C1 segment of cervical spinal cord (tissue), 14 donors: ENCODE measurements around the gene MBNL3.
"Not testable (repeated sequence)": the region's sequence is repeated elsewhere in the genome, so short reads cannot be mapped to it uniquely, and the experiment has no call there.

Experiments
- DNase-seq, 14 donors: peaks; one replicate each; lab custom pipeline; 2025; lab: John Stamatoyannopoulos, UW

Gene MBNL3

DNA sequence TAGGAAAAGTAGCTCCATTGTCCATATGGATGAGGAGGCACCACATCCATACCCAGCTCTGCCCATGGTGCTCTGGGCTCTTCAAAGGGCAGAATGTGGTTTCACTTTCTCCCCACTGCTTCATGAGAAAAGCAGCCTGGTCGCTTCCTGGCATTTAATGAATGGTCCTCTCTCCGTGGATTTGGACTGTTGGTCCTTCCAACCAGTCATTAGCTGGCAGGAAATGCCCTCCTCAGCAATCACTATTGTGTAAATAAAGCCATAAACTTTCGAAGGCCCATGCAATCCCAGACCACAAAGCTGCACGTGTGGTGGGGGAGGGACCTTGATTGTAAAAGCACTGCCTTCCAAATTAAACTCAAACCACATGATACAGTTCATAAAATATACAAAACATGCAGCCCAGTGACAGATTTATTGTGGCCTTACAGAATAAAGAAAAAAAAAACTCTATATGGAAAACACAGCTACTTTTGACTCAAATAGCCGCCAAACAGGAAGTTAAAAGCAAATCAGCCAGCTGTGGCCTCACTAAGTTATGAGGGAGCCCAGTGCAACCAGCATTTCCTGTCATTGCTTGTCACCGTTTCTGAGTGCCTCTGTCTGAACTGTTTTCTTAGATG lies 8.1 kb downstream of the MBNL3 start:
- peak in 5 of 14 donors; percentile 4 to 35 (median 22) for DNase-seq

DNA sequence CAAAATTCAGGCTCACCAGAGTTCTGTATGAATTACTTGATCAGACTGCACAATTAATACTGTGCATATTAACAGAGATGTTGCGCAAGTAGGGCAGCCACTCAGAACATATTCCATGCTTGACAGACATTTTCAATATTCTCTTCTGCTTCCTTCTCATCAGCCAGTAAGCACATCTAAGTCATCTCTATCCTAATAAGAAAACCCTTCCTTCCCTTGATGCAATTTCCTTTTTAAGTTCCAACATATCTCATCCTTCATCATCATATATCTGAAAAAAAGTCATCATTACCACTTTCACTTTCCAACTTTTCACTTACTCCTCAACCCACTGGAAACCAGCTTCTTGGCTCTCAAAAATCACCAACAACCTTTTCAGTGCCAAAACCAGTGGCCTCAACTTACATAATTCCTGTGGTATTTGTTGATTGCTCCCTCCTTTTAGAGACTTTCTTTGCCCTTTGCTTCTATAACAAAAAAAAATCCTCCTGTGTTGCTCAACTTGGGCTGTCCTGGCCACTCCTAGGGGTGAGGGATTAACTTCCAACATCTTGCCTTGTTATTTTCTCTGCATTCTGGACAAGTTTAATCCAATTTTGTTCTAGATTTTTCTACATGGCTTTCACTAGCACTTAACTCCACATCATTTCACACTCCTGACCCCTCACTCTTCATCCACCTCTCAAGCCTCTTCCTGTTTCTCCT lies 14.1 kb downstream of the MBNL3 start:
- no peak for DNase-seq

DNA sequence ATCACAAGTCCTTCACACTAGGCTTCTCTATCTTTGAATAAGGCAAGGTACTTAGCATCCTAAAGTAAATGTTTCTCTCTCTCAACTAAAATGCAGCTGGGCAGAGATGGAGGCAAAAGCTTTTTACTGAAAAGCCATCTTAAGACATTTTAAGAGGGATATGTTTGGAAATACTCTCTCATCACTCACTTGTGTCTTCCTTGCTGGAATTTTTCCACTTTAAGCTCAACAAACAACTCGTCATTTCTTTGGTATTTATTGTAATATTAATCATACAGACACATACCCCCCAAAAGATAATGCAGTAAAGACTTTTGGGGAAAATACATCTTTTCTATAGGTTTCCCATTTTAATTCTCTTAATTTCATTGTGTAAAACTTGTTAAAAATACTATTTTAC lies 16.4 kb downstream of the MBNL3 start:
- no peak for DNase-seq

- no peak for DNase-seq
Measured at GRCh38 chrX:132470831-132471230, 18.0 kb downstream of the MBNL3 start.

DNA sequence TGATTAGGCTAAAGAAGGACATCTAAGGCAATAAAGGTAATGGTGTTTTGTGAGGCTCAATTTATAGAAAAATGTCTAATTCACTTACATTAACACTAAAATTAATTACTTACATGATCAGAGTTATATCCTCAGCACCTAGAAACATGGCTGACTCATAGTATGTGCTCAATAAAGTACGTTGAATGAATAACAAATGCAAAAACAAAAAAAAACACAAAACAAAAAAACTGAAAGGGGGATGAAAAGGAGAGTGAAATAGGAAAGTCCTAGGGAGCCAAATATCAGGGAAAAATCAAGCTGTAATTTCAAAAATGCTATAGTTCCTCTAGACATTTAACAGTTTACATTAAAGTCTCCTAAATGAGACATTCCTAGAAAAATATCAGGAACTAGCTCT lies 18.7 kb downstream of the MBNL3 start:
- DNase-seq, result no peak

DNA sequence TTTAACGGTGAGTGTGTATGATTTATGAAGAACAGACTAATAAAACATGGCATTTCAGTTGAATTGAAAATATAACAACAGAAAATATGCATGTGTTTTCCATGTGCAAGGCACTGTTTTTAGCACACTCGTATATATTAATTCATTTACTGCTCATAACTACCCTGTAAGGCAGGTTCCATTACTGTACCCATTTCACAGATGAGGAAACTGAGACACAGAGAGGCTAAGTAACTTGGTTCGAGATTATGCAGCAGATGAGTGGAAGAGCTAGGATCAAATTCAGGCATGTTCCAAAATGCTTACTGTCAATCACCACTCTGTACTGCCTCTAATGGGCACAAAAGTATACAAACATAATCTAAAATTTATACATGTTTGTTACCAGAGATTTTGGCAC lies 20.4 kb downstream of the MBNL3 start:
- no peak for DNase-seq

- DNase-seq, result no peak
Measured at GRCh38 chrX:132467989-132468388, 20.8 kb downstream of the MBNL3 start.

DNA sequence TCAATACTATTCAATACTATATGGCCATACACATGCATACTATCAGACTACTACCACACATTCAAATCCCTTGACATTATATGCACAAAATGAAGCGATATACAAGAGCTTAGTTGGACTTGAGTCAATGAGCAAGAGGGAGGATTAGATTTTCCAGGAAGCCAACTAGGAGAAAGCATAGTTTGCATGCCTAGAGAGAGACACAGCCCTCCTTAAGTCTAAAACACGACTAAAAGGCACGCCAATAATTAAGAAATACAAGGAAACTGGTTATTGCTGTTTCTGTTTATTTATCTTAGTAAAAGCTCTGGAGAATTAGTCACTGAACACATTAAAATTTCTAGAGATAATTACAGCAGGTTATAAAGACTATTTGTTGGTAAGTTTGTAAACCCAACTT lies 21.8 kb downstream of the MBNL3 start:
- no peak for DNase-seq

DNA sequence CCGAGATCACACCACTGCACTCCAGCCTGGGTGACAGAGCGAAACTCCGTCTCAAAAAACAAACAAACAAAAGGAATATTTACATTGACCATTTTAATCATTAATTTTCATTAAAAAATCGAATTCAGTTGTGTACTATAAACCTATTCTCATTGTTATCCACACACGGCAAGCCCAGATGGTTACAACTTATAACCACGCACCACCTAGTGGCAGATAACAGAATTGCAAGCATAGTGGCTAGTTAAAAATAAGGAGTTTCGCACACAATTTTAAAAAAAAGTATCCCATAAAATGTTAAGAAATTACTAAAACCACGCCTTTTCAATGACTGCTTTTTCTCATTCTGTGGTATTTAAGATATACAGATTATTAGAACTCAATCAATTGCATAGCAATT lies 25.4 kb downstream of the MBNL3 start:
- no peak for DNase-seq

- DNase-seq, result no peak
Measured at GRCh38 chrX:132461886-132462285, 27.0 kb downstream of the MBNL3 start.

GRCh38 chrX:132452911-132453550 lies 35.8 kb downstream of the MBNL3 start:
- DNase-seq, result no peak

DNA sequence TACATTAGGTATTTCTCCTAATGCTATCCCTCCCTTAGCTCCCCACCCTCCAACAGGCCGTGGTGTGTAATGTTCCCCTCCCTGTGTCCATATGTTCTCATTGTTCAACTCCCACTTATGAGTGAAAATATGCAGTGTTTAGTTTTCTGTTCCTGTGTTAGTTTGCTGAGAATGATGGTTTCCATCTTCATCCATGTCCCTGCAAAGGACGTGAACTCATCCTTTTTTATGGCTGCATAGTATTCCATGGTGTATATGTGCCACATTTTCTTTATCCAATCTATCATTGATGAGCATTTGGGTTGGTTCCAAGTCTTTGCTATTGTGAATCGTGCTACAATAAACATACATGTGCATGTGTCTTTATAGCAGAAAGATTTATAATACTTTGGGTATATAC lies 42.9 kb downstream of the MBNL3 start:
- not testable (repeated sequence) for DNase-seq

DNA sequence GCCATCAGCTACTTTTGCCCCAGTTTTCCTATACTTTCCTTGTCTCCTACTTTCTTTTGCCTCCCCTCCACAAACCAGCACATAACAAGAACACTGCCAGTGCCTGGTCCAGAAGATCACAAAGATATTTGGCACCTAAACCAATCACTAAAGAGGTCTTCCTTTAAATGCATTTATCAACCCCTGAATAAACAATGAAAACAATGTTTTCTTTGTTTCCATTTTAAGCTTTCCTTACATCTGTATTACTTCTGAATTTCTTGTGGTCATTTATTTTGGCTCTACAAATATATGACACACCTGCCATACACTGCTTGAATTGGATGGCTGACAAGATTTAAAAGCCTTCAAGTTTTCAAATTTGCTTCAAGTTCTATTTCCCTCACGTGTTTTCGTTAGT lies 43.9 kb downstream of the MBNL3 start:
- no peak for DNase-seq

DNA sequence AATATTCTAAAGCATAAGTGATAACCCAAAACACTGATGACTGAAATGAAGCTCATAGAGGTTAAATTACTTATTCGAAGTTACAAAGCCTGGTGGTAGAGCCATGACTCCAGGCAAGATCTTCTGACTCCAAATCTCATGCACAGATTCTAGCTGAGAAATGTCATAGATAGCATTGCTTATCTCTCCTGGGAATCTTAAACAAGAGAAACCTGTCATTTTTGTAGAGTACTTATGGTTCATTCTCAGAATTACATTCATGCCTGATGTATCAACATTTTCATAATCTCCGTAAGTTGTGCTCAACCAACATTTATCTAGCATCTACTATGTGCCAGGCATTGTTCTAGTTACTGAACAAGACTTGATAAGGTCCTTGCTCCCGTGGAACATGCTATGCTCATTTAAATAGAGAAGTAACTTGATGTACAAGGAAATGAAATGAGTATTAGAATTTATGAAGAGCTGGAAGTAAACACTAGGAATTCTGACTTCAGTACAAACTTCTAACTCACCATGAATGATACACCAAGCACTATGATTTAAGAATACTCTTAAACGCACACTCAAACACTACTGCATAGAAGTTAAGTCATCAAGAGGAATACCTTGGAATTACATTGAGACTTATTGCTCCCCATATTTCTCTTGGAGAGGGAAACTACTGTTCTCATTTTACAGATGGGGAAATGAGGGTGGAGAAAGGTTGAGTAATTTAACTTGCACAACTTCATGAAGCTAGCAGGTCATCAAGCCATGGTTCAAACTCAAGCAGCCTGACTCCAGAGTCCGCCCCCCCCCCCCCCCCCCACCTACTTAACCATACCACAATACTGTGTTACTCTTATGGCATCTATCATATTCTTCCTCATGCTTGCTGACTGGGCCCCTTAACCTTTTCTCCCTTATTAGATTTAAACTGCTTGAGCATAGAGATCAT lies 45.4 kb downstream of the MBNL3 start:
- DNase-seq, result no peak

DNA sequence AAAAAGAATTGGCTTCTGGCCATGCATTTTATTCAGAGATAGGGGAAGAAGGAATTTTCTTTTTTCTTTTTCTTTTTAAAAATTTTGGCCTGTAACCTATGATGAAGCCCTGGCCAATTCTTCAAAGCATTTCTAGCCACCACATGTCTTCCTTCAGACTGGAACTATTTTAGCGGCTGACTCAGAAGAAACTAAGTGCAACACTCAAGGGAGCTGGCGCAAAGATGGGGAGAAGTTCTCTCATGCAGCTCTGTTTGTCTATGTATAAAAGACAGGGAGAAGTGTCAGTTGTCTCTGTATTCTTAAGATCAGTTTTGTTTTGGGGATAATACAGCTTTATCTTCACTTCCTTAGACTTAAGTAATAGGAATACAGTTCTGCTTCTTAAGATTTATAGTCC lies 46.1 kb downstream of the MBNL3 start:
- DNase-seq, result no peak

- DNase-seq, result no peak
Measured at GRCh38 chrX:132435222-132435621, 53.6 kb downstream of the MBNL3 start.

- DNase-seq, result no peak
Measured at GRCh38 chrX:132433551-132433950, 55.3 kb downstream of the MBNL3 start.

DNA sequence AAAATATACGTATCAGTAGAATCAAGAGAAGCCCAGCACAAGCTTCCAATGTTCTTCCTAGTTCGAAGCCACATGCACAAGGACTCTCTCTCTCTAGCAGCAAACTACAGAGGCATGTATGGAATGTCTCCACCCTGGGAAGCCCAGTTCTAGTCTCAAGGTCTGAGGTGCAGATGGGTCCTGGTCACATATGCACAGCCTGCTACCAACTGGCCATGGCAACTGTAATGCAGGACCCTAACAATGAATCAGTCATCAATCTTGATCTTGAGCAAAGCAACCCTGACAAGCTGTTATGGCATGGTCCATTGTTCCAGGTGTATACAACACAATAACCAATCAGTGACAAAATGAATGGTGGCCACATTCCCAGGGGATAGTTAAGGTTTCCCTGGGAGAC lies 55.8 kb downstream of the MBNL3 start:
- DNase-seq, result no peak

DNA sequence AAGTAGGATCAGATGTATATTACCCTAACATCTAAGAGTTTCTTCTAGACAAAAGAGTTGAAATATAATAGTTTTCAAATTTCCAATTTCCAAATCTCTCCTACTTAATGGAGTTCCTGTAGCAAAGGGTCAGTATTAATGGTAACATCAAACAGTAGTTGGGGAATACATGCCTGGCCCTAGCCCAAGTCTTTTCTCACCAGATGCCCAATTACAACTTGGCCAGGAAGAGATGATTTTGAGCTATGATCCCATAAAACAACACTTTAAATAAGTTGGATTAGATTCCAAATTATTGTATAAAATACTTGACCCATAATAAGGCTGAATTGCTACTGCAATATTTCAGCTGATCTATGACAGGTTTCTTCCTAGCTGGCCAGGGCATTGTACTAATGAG lies 59.9 kb downstream of the MBNL3 start:
- no peak for DNase-seq

GRCh38 chrX:132426695-132427281 lies 62.0 kb downstream of the MBNL3 start:
- DNase-seq, result no peak

GRCh38 chrX:132425744-132426318 lies 63.0 kb downstream of the MBNL3 start:
- no peak for DNase-seq
